Measurements from ENCODE around the gene TREML2.

DNA sequence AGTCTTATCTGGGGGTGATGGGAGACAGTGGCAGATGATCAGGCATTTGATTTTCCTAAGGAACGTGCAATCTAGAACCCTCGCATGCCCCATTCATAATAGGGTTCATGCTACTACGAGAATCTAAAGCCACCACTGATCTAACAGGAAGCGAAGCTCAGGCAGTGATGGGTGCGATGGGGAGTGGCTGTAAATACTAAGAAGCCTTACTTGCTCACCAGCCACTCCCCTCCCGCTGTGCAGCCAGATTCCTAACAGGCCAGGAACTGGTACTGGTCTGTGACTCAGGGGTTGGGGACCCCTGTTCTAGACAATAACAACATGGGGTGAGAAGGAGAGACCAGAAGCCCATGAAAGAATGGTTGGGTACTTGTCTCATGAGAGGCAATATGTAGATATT, 31.7 kb upstream of the TREML2 start:
- TF ChIP-seq POLR2A (IDR thresholded peaks at IDR 0.05; ENCODE audit: low read depth, low read length) (no peak), POLR2AphosphoS5 (IDR thresholded peaks at IDR 0.05; ENCODE audit: low read depth, low read length) (no peak)

Measured in GM12891 (cell line).